GM12872 (cell line): ENCODE measurements around the gene NKPD1.

Source experiments
- TF ChIP-seq, protein P1 (sequence below): IDR thresholded peaks from 3 replicates; pipeline ENCODE4 v1.5.1; 2011; ENCODE audit warnings: low read depth, mild to moderate bottlenecking, low read length, moderate library complexity; ENCODE audit not compliant: insufficient read depth

NKPD1 gene

DNA sequence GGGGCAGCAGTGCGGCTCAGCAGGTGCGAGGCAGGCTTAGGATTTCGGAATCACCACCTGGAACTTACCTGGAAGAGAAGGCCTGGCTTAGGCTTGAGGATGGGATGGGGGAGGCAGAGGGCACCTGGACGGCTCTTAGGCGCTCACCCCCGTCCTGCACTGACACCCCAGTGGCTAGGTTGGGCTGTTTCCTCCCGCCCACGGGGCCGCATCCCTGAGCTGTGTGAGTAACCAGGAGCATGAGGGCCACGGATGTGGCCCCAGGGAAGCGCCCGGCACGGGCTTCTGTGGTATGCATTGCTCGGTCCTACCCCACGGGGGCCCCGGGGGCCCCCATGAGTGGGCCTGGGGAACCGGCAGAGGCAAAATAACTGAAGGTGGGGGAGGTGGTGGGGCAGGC, 2.4 kb upstream of the NKPD1 start:
- TF ChIP-seq, protein P1, sequence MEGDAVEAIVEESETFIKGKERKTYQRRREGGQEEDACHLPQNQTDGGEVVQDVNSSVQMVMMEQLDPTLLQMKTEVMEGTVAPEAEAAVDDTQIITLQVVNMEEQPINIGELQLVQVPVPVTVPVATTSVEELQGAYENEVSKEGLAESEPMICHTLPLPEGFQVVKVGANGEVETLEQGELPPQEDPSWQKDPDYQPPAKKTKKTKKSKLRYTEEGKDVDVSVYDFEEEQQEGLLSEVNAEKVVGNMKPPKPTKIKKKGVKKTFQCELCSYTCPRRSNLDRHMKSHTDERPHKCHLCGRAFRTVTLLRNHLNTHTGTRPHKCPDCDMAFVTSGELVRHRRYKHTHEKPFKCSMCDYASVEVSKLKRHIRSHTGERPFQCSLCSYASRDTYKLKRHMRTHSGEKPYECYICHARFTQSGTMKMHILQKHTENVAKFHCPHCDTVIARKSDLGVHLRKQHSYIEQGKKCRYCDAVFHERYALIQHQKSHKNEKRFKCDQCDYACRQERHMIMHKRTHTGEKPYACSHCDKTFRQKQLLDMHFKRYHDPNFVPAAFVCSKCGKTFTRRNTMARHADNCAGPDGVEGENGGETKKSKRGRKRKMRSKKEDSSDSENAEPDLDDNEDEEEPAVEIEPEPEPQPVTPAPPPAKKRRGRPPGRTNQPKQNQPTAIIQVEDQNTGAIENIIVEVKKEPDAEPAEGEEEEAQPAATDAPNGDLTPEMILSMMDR: no peak

DNA sequence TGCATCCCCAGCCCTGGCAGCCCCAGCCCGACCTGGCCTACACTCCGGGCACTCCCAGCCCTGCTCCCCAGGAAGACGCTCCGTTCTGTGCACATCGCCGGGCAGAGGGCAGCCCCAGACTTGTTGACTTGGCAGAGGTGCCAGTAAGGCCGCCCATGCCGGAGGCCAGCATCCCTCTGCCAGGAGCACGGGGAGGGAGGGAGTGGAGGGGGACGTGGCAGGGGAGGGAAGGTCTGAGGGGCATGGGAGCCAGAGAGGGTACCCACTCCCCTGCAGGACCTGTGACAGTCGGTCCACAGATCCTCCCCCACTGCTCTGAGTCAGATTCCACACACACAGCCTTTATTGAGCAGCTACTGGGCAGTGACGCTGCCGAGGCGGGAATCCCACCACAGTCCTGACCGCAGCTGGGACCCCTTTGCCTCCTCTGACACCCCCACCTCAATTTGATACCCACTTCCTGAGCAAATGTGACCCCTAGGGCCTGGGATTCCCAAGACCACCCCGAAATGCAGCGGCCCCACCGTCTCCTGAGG, 1.9 kb upstream of the NKPD1 start:
- TF ChIP-seq, protein P1: no peak

DNA sequence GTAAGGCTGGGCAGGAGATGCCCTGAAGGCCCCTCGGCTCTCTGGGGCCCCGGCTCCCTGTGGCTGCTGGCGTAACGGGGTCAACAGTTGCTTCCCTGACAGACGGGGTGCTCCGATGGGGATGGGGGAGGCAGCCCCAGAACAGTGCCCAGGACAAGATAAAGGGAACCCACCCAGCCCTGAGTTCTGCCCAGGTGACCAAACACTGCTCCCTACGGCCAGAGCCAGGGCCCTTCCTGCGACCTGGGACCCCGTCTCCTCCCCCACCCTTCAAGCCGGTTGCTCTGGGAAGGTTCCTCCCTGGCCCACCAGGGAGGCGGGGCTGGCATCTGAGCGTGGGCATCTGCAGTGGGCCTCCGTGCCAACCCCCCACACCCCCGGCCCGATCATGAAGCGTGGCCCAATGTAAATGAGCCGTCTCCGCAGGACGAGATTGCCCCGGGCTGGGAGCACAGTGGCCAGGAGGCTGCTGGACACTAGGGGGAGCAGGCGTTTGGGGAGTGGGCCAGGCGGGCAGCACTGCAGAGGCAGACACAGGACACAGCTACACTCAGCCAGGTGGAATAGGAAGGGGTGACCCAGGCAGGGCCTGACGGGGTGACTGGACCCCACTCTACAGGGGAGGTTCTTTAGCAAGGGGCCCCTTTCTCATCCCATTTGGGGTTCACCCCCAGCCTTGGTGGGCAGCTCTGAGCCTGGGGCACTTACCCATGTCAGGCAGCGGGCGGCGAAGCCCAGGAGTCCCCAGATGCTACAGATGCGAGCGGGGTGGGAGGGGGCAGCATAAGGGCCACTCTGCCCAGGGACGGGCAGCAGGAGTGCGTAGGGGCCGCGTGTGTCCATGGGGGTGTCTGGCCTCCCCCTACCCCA, 1.2 kb upstream of the NKPD1 start:
- TF ChIP-seq, protein P1: peak; percentile 26; the same call in 1 of the 3 replicates

DNA sequence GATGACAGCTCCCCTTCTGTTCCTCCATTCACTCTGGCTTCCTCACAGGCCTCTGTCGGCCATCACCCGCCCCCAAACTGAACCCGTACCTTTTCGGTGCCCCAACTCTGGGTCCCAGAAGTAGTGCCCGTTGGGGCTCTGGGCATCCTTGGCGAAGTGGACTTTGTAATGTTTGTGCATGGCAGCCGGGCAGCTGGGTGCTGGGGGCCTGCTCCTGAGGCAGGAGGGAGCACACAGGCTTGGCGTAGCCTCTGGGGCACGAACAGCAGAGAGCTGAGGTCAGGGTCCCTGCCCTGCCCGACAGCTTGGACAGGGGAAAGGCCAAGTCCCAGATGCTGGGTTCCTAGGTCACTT, 834 bp downstream of the NKPD1 start:
- TF ChIP-seq, protein P1: no peak

DNA sequence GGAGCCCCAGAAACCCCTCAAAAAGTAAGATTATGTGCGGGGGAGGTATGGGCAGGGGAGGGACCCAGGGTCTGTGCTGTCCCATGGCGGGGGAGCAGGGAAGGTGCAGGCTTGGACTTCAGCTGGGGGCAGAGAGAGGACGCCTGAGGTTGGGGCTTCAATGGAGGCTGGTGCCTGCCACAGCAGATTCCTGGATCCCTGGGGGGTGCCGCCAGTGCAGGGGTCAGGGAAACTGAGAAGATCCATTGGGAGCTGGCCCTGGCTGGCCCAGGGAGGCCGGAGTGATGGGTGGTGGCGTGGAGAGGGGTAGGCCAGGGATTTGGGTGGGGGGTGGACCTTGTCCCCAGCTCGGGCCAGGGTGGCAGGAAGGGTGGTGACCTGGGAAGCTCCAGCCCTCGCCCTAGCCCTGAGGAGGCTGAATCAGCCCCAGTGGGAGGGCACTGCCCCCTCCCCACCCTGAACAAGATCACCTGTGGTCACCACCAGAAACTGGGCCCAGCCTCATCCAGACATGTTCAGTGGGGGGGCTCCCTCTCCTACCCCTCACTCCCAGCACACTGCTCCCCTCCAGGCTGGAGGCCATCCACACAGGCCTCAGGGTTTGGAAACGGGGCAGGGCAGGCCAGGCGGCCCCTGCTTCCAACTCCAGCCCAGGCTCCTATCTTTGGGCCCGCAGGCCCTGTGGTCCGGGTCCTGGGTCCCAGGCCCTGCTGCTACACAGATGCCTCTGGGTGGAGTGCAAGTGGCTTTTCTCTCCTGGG, 1.4 kb downstream of the NKPD1 start:
- TF ChIP-seq, protein P1: no peak

DNA sequence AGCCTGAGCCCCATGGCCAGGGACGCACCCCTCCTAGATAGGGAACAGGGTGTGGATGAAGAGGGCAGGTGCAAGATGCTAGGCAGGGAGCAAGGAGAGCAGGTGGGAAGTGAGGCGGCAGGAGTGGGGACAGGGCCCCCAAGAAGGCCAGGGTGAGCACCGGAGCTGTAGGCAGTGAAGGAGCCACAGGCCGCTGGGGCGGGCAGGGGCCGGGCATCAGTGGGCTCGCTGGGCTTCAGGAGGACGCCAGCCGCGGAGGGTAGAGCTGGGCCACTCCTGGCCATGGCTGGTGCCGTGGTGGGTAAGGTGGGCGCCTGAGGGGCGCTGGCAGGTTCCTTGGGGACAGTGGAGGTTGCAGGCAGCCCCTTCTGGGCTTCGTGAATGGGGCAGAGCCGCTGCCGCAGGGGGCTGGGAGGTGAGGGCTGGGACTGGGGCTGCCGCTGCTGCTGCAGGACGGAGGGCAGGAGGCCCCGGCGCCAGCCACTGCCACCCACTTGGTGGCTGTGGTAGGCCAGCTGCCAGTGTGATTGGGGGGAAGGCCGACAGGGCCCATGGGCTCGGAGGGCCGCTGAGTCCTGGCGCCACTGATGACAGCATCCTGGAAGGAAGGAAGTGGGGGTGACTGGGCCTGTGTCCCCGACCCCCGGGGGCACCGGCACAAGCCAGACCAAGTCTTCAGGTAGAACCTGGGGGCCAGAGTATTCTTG, 2.1 kb downstream of the NKPD1 start:
- TF ChIP-seq, protein P1: no peak

DNA sequence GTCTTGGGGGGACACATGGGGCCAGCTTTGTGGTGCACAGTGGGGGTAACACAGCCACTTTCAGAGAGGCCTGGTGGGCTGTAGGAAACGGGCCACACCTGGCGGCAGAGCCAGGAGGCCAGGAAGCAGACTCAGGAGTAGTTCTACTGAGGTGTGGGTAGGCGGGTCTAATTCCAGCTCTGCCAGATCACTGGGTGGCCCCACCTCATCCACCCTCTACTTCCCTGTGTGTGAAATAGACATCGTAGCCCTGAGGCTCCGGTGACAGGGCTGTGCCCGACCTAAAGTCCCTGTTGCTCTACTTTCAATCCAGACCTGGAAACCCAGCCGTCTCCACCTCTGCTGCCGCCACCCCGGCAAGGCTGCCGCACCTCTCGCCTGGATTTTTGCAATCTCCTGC, 4.0 kb downstream of the NKPD1 start:
- TF ChIP-seq, protein P1: no peak
